Activated CD8-positive, alpha-beta T cell treated with anti-CD3 and anti-CD28 coated beads for 36 hours (primary cell): ENCODE data around the gene FAT1. TPM values are rescaled to one million over a fixed set of nuclear protein-coding genes. Genes with fewer than 3 reads are reported as not detected.
"Not testable (repeated sequence)": the region's sequence is repeated elsewhere in the genome, so short reads cannot be mapped to it uniquely, and the experiment has no call there.

Experiments
- ATAC-seq: fragments of 200-7000 bp; cut with Tn5 transposase; one replicate; pipeline ENCODE4 v1.10.0; 2021; ENCODE audit warnings: mild to moderate bottlenecking, moderate library complexity
- CTCF ChIA-PET: fragments of 350-600 bp; sonication (Branson Sonifier 250); formaldehyde crosslinking; loops from one replicate; lab custom pipeline; 2021; ENCODE audit warnings: antibody characterized with exemption; lab: Charles Lee
- POLR2A ChIA-PET: fragments of 350-600 bp; sonication (Branson Sonifier 250); formaldehyde crosslinking; loops from one replicate; lab custom pipeline; 2021; ENCODE audit warnings: antibody characterized with exemption; lab: Charles Lee
- DNase-seq: peaks from one replicate; pipeline ENCODE4 v3.0.0-alpha.2; 2020
- H3K27ac Mint-ChIP-seq: one replicate; pipeline ENCODE4 v1.8.0; 2021; ENCODE audit warnings: mild to moderate bottlenecking, mixed read lengths
- H3K27me3 Mint-ChIP-seq: one replicate; pipeline ENCODE4 v1.8.0; 2021; ENCODE audit warnings: mixed read lengths
- H3K36me3 Mint-ChIP-seq: one replicate; pipeline ENCODE4 v1.8.0; 2021; ENCODE audit warnings: low read depth, mixed read lengths
- H3K4me1 Mint-ChIP-seq: one replicate; pipeline ENCODE4 v1.8.0; 2021; ENCODE audit warnings: low read depth, mixed read lengths
- H3K4me3 Mint-ChIP-seq: one replicate; pipeline ENCODE4 v1.8.0; 2021; ENCODE audit warnings: mild to moderate bottlenecking, moderate library complexity, mixed read lengths
- H3K9me3 Mint-ChIP-seq: one replicate; pipeline ENCODE4 v1.8.0; 2021; ENCODE audit warnings: mixed read lengths
- CTCF ChIP-seq: fragments of 200-600 bp; IDR thresholded peaks from one replicate; pipeline ENCODE4 v1.8.0; 2022; ENCODE audit warnings: antibody characterized with exemption, mild to moderate bottlenecking
- intact Hi-C: fragments of 100-400 bp; cut with micrococcal nuclease; formaldehyde crosslinking; loops from one replicate; pipeline ENCODE4 v1.10.0; 2022
- total RNA-seq, 2 experiments: library from RNA; stranded (reverse); gene quantifications; one replicate each; pipeline ENCODE4 v1.2.3, GENCODE V29; 2021

The FAT1 gene
- total RNA-seq, 2 experiments from 2014 or later, result not detected

GRCh38 chr4:186761393-186761792 lies 37.7 kb upstream of the FAT1 start:
- H3K9me3 Mint-ChIP-seq, result peaks cover 5% of the 10 kb centered on the region
- H3K4me3 Mint-ChIP-seq, result no peak overlapping the region
- no peak for TF ChIP-seq CTCF
- H3K27me3 Mint-ChIP-seq, result no peaks in the 10 kb centered on the region
- intact Hi-C loops, result no loop called here
- DNase-seq, result no peak
- no peaks in the 10 kb centered on the region for H3K4me1 Mint-ChIP-seq
- CTCF ChIA-PET, result no interaction called here
- POLR2A ChIA-PET, result no interaction called here
- H3K27ac Mint-ChIP-seq, result no peak overlapping the region
- no peaks in the 10 kb centered on the region for H3K36me3 Mint-ChIP-seq
- no peak for ATAC-seq

- Mint-ChIP-seq H3K27ac (no peak overlapping the region), H3K9me3 (peaks cover 4% of the 10 kb centered on the region), H3K27me3 (no peaks in the 10 kb centered on the region), H3K4me1 (no peaks in the 10 kb centered on the region), H3K36me3 (no peaks in the 10 kb centered on the region), H3K4me3 (no peak overlapping the region)
- DNase-seq (no peak), ATAC-seq (no peak)
- POLR2A ChIA-PET, result no interaction called here
- CTCF ChIA-PET, result no interaction called here
- no peak for TF ChIP-seq CTCF
- intact Hi-C loops, result no loop called here
These were observed 36.9 kb upstream of the FAT1 start for GRCh38 chr4:186760576-186760975.

GRCh38 chr4:186759990-186760389 lies 36.3 kb upstream of the FAT1 start:
- H3K4me1 Mint-ChIP-seq, result no peaks in the 10 kb centered on the region
- intact Hi-C loops, result no loop called here
- DNase-seq, result no peak
- POLR2A ChIA-PET, result no interaction called here
- peaks cover 4% of the 10 kb centered on the region for H3K9me3 Mint-ChIP-seq
- no peaks in the 10 kb centered on the region for H3K36me3 Mint-ChIP-seq
- no peak overlapping the region for H3K4me3 Mint-ChIP-seq
- no peak overlapping the region for H3K27ac Mint-ChIP-seq
- CTCF ChIA-PET, result no interaction called here
- ATAC-seq, result no peak
- no peaks in the 10 kb centered on the region for H3K27me3 Mint-ChIP-seq
- TF ChIP-seq CTCF, result no peak

GRCh38 chr4:186758929-186759682 lies 35.5 kb upstream of the FAT1 start:
- peaks cover 4% of the 10 kb centered on the region for H3K9me3 Mint-ChIP-seq
- no peak overlapping the region for H3K4me3 Mint-ChIP-seq
- no peaks in the 10 kb centered on the region for H3K36me3 Mint-ChIP-seq
- ChIA-PET POLR2A (no interaction called here), CTCF (no interaction called here)
- no peak for DNase-seq
- intact Hi-C loops, result no loop called here
- no peak overlapping the region for H3K27ac Mint-ChIP-seq
- ATAC-seq, result no peak
- no peaks in the 10 kb centered on the region for H3K27me3 Mint-ChIP-seq
- no peak for TF ChIP-seq CTCF
- no peaks in the 10 kb centered on the region for H3K4me1 Mint-ChIP-seq

GRCh38 chr4:186757696-186758355 lies 34.2 kb upstream of the FAT1 start:
- ChIA-PET POLR2A (no interaction called here), CTCF (no interaction called here)
- TF ChIP-seq CTCF, result no peak
- H3K27ac Mint-ChIP-seq, result no peak overlapping the region
- no peak overlapping the region for H3K4me3 Mint-ChIP-seq
- no peaks in the 10 kb centered on the region for H3K36me3 Mint-ChIP-seq
- H3K4me1 Mint-ChIP-seq, result no peaks in the 10 kb centered on the region
- H3K27me3 Mint-ChIP-seq, result no peaks in the 10 kb centered on the region
- ATAC-seq, result no peak
- no peak for DNase-seq
- intact Hi-C loops, result no loop called here
- H3K9me3 Mint-ChIP-seq, result peaks cover 4% of the 10 kb centered on the region

GRCh38 chr4:186756550-186756949 lies 32.9 kb upstream of the FAT1 start:
- H3K9me3 Mint-ChIP-seq, H3K4me1 Mint-ChIP-seq, DNase-seq, POLR2A ChIA-PET, H3K4me3 Mint-ChIP-seq, CTCF ChIA-PET, H3K36me3 Mint-ChIP-seq, H3K27me3 Mint-ChIP-seq, H3K27ac Mint-ChIP-seq, intact Hi-C loops, ATAC-seq: not testable (repeated sequence)
